Naive B cell (primary cell): ENCODE results near the gene P4HA2. TPM values are rescaled to one million over a fixed set of nuclear protein-coding genes. Genes with fewer than 3 reads are reported as not detected.

ENCODE experiments used
- ATAC-seq, 2 donors: fragments of 150-1000 bp; cut with Tn5 transposase; 2 replicates each; pipeline ENCODE4 v1.10.0; 2021; ENCODE audit warnings: low read depth in 2 of 2, mild to moderate bottlenecking in 2 of 2, moderate library complexity in 2 of 2
- DNase-seq: peaks from one replicate; pipeline ENCODE4 v3.0.0; 2022
- H3K27ac Mint-ChIP-seq, 6 donors: one replicate each; pipeline ENCODE4 v1.8.0; 2020 to 2022; ENCODE audit warnings: mild to moderate bottlenecking in 6 of 6, mixed read lengths in 6 of 6, moderate library complexity in 5 of 6, inconsistent platforms in 2 of 6
- H3K27me3 Mint-ChIP-seq, 3 donors: one replicate each; pipeline ENCODE4 v1.8.0; 2021 to 2022; ENCODE audit warnings: mixed read lengths in 3 of 3, mild to moderate bottlenecking in 1 of 3
- H3K36me3 Mint-ChIP-seq, 2 donors: one replicate each; pipeline ENCODE4 v1.8.0; 2020 to 2022; ENCODE audit warnings: mixed read lengths in 2 of 2, inconsistent platforms in 1 of 2, mild to moderate bottlenecking in 1 of 2
- H3K4me1 Mint-ChIP-seq, 3 donors: one replicate each; pipeline ENCODE4 v1.8.0; 2020 to 2022; ENCODE audit warnings: mixed read lengths in 3 of 3, inconsistent platforms in 1 of 3, mild to moderate bottlenecking in 1 of 3, moderate library complexity in 1 of 3
- H3K4me3 Mint-ChIP-seq, 8 donors: one replicate each; pipeline ENCODE4 v1.8.0; 2020 to 2022; ENCODE audit warnings: mild to moderate bottlenecking in 8 of 8, mixed read lengths in 8 of 8, moderate library complexity in 8 of 8, inconsistent platforms in 2 of 8
- H3K9me3 Mint-ChIP-seq, 7 donors: one replicate each; pipeline ENCODE4 v1.8.0; 2020 to 2022; ENCODE audit warnings: mixed read lengths in 7 of 7, mild to moderate bottlenecking in 5 of 7, inconsistent platforms in 2 of 7, moderate library complexity in 1 of 7
- polyA plus RNA-seq, 6 donors: library from polyadenylated mRNA; unstranded; fragments of 300-500 nt; fragmentation: Illumina TruSeq; gene quantifications; one replicate each; pipeline ENCODE4 v1.2.3, GENCODE V29; 2021; ENCODE audit warnings: low read depth in 6 of 6

P4HA2 gene
- polyA plus RNA-seq, 6 donors from 2014 or later, result 0.45 to 0.73 TPM; not detected in 4

GRCh38 chr5:132268769-132269551 lies 41.3 kb upstream of the P4HA2 start:
- Mint-ChIP-seq H3K36me3 (no peaks in the 10 kb centered on the region), H3K27ac (peak overlapping the region in 1 of 6 donors; percentile 15), H3K4me1 (peaks cover 9 to 17% (median 14%) of the 10 kb centered on the region in 3 donors), H3K27me3 (peaks cover 17 to 27% (median 19%) of the 10 kb centered on the region in 3 donors), H3K4me3 (no peak overlapping the region), H3K9me3 (peaks cover 0 to 1% (median 0%) of the 10 kb centered on the region in 7 donors)
- DNase-seq (no peak), ATAC-seq (no peak)

DNA sequence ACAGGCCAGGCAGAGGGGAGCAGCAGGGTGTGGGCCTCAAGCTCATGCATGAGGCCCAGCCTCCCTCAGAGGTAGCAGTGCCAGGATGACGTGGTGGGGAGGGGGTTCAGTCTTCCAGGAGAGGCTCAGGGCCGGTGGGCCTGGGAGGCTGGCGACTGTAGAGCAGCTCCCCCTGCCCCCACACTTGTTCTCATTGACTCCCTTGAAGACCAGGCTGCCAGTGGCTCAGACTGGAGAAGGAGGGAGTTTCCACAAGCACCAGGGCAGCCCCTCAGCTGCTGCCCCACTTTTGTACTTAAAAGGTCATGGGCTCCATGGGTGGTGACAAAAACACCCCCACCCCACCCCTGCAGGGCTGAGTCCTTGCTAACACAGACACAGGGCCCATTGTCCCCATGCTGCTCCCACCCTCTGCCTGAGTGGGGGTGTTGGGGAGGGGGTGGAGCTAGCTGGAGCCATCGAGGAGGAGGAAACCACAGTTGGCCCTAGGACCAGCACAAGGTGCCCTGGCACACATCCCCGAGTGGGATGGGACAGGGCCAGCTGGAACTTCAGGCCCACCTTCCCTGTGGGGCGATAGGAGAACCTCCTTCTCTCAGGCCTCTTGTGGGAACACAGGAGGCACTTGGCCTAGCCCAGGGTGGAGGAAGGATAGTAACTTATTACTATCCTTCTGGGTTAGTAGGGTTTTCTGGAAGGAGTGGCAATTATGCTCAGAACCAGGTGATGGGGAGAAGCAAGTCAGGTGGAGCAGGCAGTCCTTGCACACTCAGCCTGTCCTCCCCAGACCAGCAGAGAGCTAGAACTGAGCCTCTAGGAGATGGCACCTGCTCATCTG lies 40.5 kb upstream of the P4HA2 start:
- no peak for DNase-seq
- no peak for ATAC-seq
- Mint-ChIP-seq H3K36me3 (no peaks in the 10 kb centered on the region), H3K27me3 (peaks cover 9 to 19% (median 12%) of the 10 kb centered on the region in 3 donors), H3K4me1 (peaks cover 9 to 17% (median 14%) of the 10 kb centered on the region in 3 donors), H3K9me3 (peaks cover 0 to 1% (median 0%) of the 10 kb centered on the region in 7 donors), H3K27ac (peak overlapping the region in 1 of 6 donors; percentile 81), H3K4me3 (no peak overlapping the region)

- no peaks in the 10 kb centered on the region for H3K36me3 Mint-ChIP-seq
- no peak for ATAC-seq
- no peak for DNase-seq
Measured at GRCh38 chr5:132267166-132267739, 39.6 kb upstream of the P4HA2 start.

GRCh38 chr5:132266836-132267160 lies 39.1 kb upstream of the P4HA2 start:
- Mint-ChIP-seq H3K36me3 (no peaks in the 10 kb centered on the region), H3K9me3 (no peaks in the 10 kb centered on the region)

More at GRCh38 chr5:132267166-132267739, 39.6 kb upstream of the P4HA2 start:
- Mint-ChIP-seq H3K4me1 (peaks cover 3 to 12% (median 8%) of the 10 kb centered on the region in 3 donors), H3K4me3 (no peak overlapping the region), H3K9me3 (peaks cover 0 to 1% (median 0%) of the 10 kb centered on the region in 7 donors), H3K27me3 (peaks cover 1 to 10% (median 3%) of the 10 kb centered on the region in 3 donors), H3K27ac (no peak overlapping the region)

DNA sequence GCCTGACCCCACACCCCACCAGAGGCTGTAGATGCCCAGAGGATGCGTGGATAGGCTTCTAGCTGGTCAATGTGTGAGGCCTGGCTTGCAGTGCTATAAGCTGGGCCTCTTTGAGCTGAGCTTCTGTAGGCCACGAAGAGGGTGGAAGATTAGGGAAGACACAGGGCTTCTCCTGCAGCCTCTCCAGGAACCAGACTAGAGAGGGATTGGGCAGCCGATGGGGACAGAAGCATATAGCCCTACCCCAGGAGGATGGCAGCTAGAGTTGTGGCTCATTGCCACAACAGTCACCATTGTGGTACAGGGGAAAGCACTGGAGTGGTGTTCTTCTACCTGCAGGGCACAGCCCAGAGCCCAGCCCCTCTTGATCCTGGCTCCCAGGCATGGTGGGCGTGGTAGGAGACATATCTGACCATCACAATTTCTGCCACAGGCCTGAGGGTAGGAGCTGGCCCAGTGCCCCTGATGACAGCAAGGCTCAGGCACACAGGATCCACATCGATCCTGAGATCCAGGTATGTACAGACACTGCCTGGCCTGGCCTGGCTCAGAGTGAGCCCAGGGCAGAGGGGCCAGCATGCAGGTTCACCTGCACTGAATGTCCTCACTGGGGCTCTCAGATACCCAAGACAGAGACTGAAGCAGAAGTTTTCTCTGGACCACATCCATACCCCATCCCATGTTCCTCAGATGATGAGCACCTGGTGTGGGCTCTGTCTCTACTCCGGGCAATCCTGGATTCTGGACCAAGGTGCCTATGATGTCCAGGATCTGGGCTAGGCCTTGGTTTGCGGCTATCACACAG lies 38.6 kb upstream of the P4HA2 start:
- Mint-ChIP-seq H3K4me1 (peaks cover under 1 to 8% (median 4%) of the 10 kb centered on the region in 3 donors), H3K27ac (no peak overlapping the region), H3K4me3 (no peak overlapping the region), H3K36me3 (no peaks in the 10 kb centered on the region), H3K9me3 (no peaks in the 10 kb centered on the region), H3K27me3 (peaks cover 0 to 5% (median 0%) of the 10 kb centered on the region in 3 donors)
- no peak for DNase-seq
- ATAC-seq, result no peak

More at GRCh38 chr5:132266836-132267160, 39.1 kb upstream of the P4HA2 start:
- H3K4me1 Mint-ChIP-seq, result peaks cover 3 to 12% (median 5%) of the 10 kb centered on the region in 3 donors
- H3K27me3 Mint-ChIP-seq, result peaks cover 0 to 7% (median 0%) of the 10 kb centered on the region in 3 donors
- no peak overlapping the region for H3K4me3 Mint-ChIP-seq
- no peak overlapping the region for H3K27ac Mint-ChIP-seq
- DNase-seq (no peak), ATAC-seq (no peak)

- H3K36me3 Mint-ChIP-seq, result no peaks in the 10 kb centered on the region
- H3K9me3 Mint-ChIP-seq, result no peaks in the 10 kb centered on the region
- H3K27me3 Mint-ChIP-seq, result peaks cover 0 to 2% (median 2%) of the 10 kb centered on the region in 3 donors
- no peak overlapping the region for H3K4me3 Mint-ChIP-seq
- no peak for DNase-seq
- ATAC-seq, result no peak
- H3K4me1 Mint-ChIP-seq, result peaks cover 0 to 5% (median 0%) of the 10 kb centered on the region in 3 donors
- no peak overlapping the region for H3K27ac Mint-ChIP-seq
Measured at GRCh38 chr5:132265336-132266030, 37.8 kb upstream of the P4HA2 start.

GRCh38 chr5:132264546-132265335 lies 37.1 kb upstream of the P4HA2 start:
- no peak for ATAC-seq
- Mint-ChIP-seq H3K27ac (no peak overlapping the region), H3K27me3 (peaks cover 0 to 7% (median 5%) of the 10 kb centered on the region in 3 donors), H3K36me3 (no peaks in the 10 kb centered on the region), H3K4me3 (no peak overlapping the region), H3K4me1 (peaks cover 0 to 5% (median 0%) of the 10 kb centered on the region in 3 donors), H3K9me3 (no peaks in the 10 kb centered on the region)
- no peak for DNase-seq

DNA sequence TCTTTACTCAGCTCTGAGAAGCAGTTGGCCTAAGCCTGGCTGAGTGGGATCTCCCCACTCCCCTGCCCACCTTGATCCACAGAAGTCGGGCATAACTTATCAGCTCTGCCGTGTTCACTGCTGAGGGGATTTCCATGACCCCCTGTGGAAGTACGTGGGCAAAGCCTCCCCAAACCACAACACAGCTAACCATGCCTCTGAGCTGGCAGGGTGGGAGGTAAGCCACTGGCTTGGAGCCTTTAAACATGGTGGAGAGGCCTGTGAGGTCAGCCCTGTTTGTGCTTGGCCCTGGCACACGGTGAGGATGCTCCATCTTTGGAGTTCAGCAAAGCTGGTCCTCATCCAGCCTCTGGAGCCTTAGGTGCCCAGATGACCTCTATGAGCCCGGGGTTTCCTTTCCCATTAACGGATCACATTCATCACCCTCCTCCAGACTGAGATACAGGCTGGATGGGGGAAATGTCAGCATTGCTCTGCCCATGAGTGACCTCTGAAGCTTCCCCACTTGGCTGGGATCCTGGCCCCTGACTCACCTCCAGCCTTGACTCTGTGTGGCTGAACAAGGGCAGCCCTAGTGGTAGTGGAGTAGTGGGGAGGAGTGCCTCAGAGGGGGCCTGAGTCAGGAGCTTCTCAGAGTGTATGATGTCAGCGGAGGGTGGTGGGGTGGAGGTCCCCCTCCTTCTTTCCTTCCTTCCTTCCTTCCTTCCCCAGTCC lies 36.1 kb upstream of the P4HA2 start:
- Mint-ChIP-seq H3K9me3 (no peaks in the 10 kb centered on the region), H3K4me1 (peaks cover 0 to 5% (median 0%) of the 10 kb centered on the region in 3 donors), H3K36me3 (no peaks in the 10 kb centered on the region), H3K4me3 (no peak overlapping the region), H3K27me3 (peaks cover 0 to 12% (median 5%) of the 10 kb centered on the region in 3 donors), H3K27ac (no peak overlapping the region)
- DNase-seq (no peak), ATAC-seq (no peak)

DNA sequence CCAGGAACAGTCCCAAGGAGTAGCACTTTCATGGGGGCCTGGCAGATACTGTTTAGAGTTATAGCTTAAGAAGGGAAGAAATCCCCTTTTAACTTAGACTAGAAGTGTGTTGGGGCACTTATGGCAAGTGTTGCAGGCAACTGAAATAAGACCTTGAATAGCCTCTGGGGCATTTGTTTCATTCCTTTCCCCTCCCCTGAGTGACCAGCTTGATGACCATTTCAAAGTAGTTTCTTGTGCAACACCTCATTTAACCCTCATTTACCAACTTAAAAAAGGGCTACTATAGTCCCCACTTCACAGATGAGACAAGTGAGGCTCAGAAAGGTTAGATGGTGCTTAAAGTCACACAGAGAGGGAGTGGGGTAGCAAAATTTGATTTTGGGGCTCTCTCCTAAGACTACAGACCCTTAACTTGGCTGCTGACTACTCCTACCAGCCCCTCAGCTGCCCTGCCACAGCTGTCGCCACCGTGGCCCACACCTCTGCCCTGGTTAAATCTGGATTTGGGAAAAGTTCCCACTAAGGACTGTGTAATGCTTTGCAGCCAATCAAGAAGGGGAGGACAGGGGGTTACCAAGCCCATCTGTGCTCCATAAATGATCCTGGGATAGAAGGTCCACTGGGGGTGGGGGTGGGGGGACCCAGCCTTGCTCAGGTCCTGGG lies 35.4 kb upstream of the P4HA2 start:
- Mint-ChIP-seq H3K4me3 (no peak overlapping the region), H3K4me1 (peaks cover 0 to 5% (median 0%) of the 10 kb centered on the region in 3 donors), H3K27me3 (peaks cover 0 to 19% (median 5%) of the 10 kb centered on the region in 3 donors), H3K36me3 (no peaks in the 10 kb centered on the region), H3K9me3 (no peaks in the 10 kb centered on the region), H3K27ac (no peak overlapping the region)
- no peak for DNase-seq
- no peak for ATAC-seq

DNA sequence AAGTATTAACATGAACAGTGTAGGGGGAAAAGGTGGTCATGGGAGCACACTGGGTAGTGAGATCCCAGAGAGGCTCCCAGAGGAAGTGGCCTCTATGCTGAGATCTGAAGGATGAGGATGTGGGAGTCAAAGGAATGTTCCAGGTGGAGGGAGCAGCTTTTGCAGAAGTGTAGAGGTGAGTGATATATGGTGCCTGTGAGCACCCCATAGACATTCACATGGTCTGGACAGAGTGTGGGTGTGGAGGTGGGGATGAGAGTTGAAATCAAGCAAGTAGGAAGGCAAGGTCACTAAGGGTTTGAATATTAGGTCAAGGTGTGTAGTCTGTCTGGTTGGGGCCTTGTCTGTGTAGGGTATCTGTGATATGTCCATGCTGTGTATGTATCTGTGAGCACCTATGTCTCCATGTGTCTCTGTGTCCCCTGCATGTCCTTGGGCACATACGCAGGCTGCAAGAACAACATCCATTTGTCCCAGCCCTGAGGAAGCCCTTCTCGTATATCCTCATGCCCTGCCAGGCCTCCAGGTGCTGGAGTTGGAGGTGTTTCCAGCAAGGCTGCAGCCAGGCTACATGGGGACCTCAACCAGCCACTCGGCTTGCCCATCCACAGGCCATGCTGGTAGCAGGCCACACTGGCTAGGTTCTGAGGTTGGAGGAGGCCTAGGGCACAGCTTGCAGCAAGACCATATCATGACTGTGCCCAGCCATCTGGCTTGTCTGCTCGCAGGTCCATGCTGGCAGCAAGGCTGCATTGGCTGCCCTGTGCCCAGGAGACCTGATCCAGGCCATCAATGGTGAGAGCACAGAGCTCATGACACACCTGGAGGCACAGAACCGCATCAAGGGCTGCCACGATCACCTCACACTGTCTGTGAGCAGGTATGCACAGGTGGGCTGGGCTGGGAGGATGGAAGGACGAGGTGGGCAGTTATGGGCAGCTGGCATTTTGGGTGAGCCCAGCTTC lies 34.5 kb upstream of the P4HA2 start:
- peak overlapping the region in 2 of 6 donors; percentile 13 to 62 for H3K27ac Mint-ChIP-seq
- DNase-seq (no peak), ATAC-seq (no peak)
- peaks cover 0 to 1% (median under 1%) of the 10 kb centered on the region in 3 donors for H3K4me1 Mint-ChIP-seq
- H3K36me3 Mint-ChIP-seq, result no peaks in the 10 kb centered on the region
- no peak overlapping the region for H3K4me3 Mint-ChIP-seq
- no peaks in the 10 kb centered on the region for H3K9me3 Mint-ChIP-seq
- H3K27me3 Mint-ChIP-seq, result peaks cover 0 to 22% (median 5%) of the 10 kb centered on the region in 3 donors
